GM21786 (cell line): ENCODE results near the gene OR1N2.
"Not testable (repeated sequence)": the region's sequence is repeated elsewhere in the genome, so short reads cannot be mapped to it uniquely, and the experiment has no call there.

Source experiments
- ATAC-seq: cut with Tn5 transposase; IDR thresholded peaks from one replicate; pipeline ENCODE4 v1.9.1; 2021; ENCODE audit not compliant: unreplicated experiment

Gene OR1N2

GRCh38 chr9:122552812-122553211, at the start of gene OR1N2:
OR1N2 (plus strand) TSS chr9:122553112; CDS start chr9:122553212, 100 bp downstream.
- ATAC-seq = no peak

GRCh38 chr9:122506964-122507363, 45.9 kb upstream of the OR1N2 start:
- no peak for ATAC-seq

GRCh38 chr9:122510502-122510901, 42.4 kb upstream of the OR1N2 start, which contains the start of gene OR1J2:
OR1J2 (plus strand) TSS chr9:122510802; CDS start chr9:122510802, 0 bp downstream.
- ATAC-seq = no peak

GRCh38 chr9:122518226-122518625, 34.7 kb upstream of the OR1N2 start:
- ATAC-seq = no peak

GRCh38 chr9:122518841-122519240, 34.1 kb upstream of the OR1N2 start, which contains the start of gene OR1J4:
OR1J4 (plus strand) TSS chr9:122519141; CDS start chr9:122519141, 0 bp downstream.
- no peak for ATAC-seq

- no peak for ATAC-seq
Observed at GRCh38 chr9:122519376-122519775, 33.5 kb upstream of the OR1N2 start.

- no peak for ATAC-seq
Observed at GRCh38 chr9:122526602-122527001, 26.3 kb upstream of the OR1N2 start.

GRCh38 chr9:122527193-122527592, 25.7 kb upstream of the OR1N2 start, which contains the start of gene OR1N1:
OR1N1 (minus strand) TSS chr9:122527293; CDS start chr9:122527293, 0 bp downstream.
- ATAC-seq = no peak

- not testable (repeated sequence) for ATAC-seq
Observed at GRCh38 chr9:122531157-122531556, 21.8 kb upstream of the OR1N2 start.

GRCh38 chr9:122536134-122536533, 16.8 kb upstream of the OR1N2 start:
- ATAC-seq = no peak

GRCh38 chr9:122537066-122537465, 15.8 kb upstream of the OR1N2 start:
- not testable (repeated sequence) for ATAC-seq

- no peak for ATAC-seq
Observed at GRCh38 chr9:122538757-122539156, 14.2 kb upstream of the OR1N2 start.

- no peak for ATAC-seq
Observed at GRCh38 chr9:122546196-122546595, 6.7 kb upstream of the OR1N2 start.

GRCh38 chr9:122551371-122551770, 1.5 kb upstream of the OR1N2 start:
- no peak for ATAC-seq

GRCh38 chr9:122561446-122561845, 8.5 kb downstream of the OR1N2 start:
- ATAC-seq = no peak

- no peak for ATAC-seq
Observed at GRCh38 chr9:122562134-122562760, 9.3 kb downstream of the OR1N2 start.

GRCh38 chr9:122567901-122568300, 15.0 kb downstream of the OR1N2 start:
- ATAC-seq = no peak

- ATAC-seq = no peak
Observed at GRCh38 chr9:122572456-122572855, 19.5 kb downstream of the OR1N2 start.

GRCh38 chr9:122579874-122580273, 27.0 kb downstream of the OR1N2 start:
- no peak for ATAC-seq

GRCh38 chr9:122580360-122580759, 27.4 kb downstream of the OR1N2 start:
- no peak for ATAC-seq

GRCh38 chr9:122583284-122583683, 30.4 kb downstream of the OR1N2 start, which contains the start of gene OR1L8:
OR1L8 (minus strand) TSS chr9:122583384; CDS start chr9:122568477, 14,907 bp downstream.
- ATAC-seq = not testable (repeated sequence)
